DND-41 (cell line): Measurements from ENCODE around the gene CENPO.

Experiments
- ATAC-seq: fragments of 200-7000 bp; cut with Tn5 transposase; 3 replicates; pipeline ENCODE4 v1.9.1; 2021; ENCODE audit warnings: low read depth; ENCODE audit not compliant: insufficient read depth
- DNase-seq: peaks from one replicate; pipeline ENCODE4 v3.0.0-alpha.2; 2020
- H2AFZ ChIP-seq: 2 replicates; pipeline ENCODE4 v1.6.0; 2012; ENCODE audit warnings: low read depth, low read length
- H3K27ac ChIP-seq: 2 replicates; pipeline ENCODE4 v1.5.1; 2012; ENCODE audit warnings: low read length, inconsistent platforms
- H3K27me3 ChIP-seq: fragments of 200-600 bp; sonication (generic); 2 replicates; pipeline ENCODE4 v1.6.0; 2012; ENCODE audit warnings: low read length, mild to moderate bottlenecking, inconsistent platforms; ENCODE audit not compliant: insufficient read depth, poor library complexity
- H3K36me3 ChIP-seq: 2 replicates; pipeline ENCODE4 v1.5.1; 2012; ENCODE audit warnings: low read length, inconsistent platforms; ENCODE audit not compliant: insufficient read depth
- H3K4me1 ChIP-seq: 2 replicates; pipeline ENCODE4 v1.5.1; 2012; ENCODE audit warnings: mild to moderate bottlenecking, low read length; ENCODE audit not compliant: insufficient read depth
- H3K4me2 ChIP-seq: 2 replicates; pipeline ENCODE4 v1.6.0; 2012; ENCODE audit warnings: mild to moderate bottlenecking, moderate library complexity, low read length, inconsistent platforms; ENCODE audit not compliant: insufficient read depth
- H3K4me3 ChIP-seq, 2 experiments: fragments of 200-600 bp in 1 of 2; shearing (Covaris generic) in 1 of 2; 2 replicates each; pipeline ENCODE4 v1.5.1; 2012 to 2016; ENCODE audit warnings: inconsistent platforms in 2 of 2, low read length in 2 of 2, mild to moderate bottlenecking in 2 of 2, low read depth in 1 of 2, moderate library complexity in 1 of 2
- H3K79me2 ChIP-seq: 2 replicates; pipeline ENCODE4 v1.6.0; 2012; ENCODE audit warnings: low read length, inconsistent platforms; ENCODE audit not compliant: insufficient read depth
- H3K9ac ChIP-seq: 2 replicates; pipeline ENCODE4 v1.6.0; 2012; ENCODE audit warnings: low read depth, mild to moderate bottlenecking, inconsistent platforms, low read length, moderate library complexity
- H3K9me3 ChIP-seq: 2 replicates; pipeline ENCODE4 v1.5.1; 2012; ENCODE audit warnings: low read length, moderate library complexity, mild to moderate bottlenecking, inconsistent platforms; ENCODE audit not compliant: insufficient read depth, severe bottlenecking
- H4K20me1 ChIP-seq: 2 replicates; pipeline ENCODE4 v1.6.0; 2012; ENCODE audit warnings: low read length; ENCODE audit not compliant: insufficient read depth
- CTCF ChIP-seq: IDR thresholded peaks from 2 replicates; pipeline ENCODE4 v1.5.1; 2012; ENCODE audit warnings: borderline replicate concordance, low read length, moderate library complexity, mild to moderate bottlenecking; ENCODE audit not compliant: poor library complexity, severe bottlenecking; ENCODE audit errors: extremely low read depth
- EZH2 ChIP-seq: IDR thresholded peaks from 3 replicates; pipeline ENCODE4 v1.6.1; 2012; ENCODE audit warnings: borderline replicate concordance, low read depth, mild to moderate bottlenecking, moderate library complexity, low read length, inconsistent platforms; ENCODE audit not compliant: severe bottlenecking

Gene CENPO

GRCh38 chr2:24816404-24816803, 23.2 kb downstream of the CENPO start:
- TF ChIP-seq CTCF (no peak), EZH2 (no peak)
- no peak for ATAC-seq

GRCh38 chr2:24816884-24817283, 23.7 kb downstream of the CENPO start:
- Histone ChIP-seq H3K4me1 (no peaks in the 10 kb centered on the region), H3K27me3 (no peaks in the 10 kb centered on the region), H2AFZ (no peak overlapping the region), H3K4me3 (no peak overlapping the region), H3K27ac (no peak overlapping the region), H3K36me3 (peaks cover 99% of the 10 kb centered on the region), H3K9me3 (no peaks in the 10 kb centered on the region), H3K79me2 (peaks cover 45% of the 10 kb centered on the region), H4K20me1 (peaks cover 44% of the 10 kb centered on the region), H3K4me2 (no peak overlapping the region), H3K9ac (no peak overlapping the region)
- no peak for DNase-seq
- TF ChIP-seq CTCF = no peak
- no peak for TF ChIP-seq EZH2
- no peak for ATAC-seq

More at GRCh38 chr2:24816404-24816803, 23.2 kb downstream of the CENPO start:
- peaks cover 49% of the 10 kb centered on the region for H3K79me2 ChIP-seq
- no peak overlapping the region for H3K27ac ChIP-seq
- no peak for DNase-seq
- no peaks in the 10 kb centered on the region for H3K27me3 ChIP-seq
- no peaks in the 10 kb centered on the region for H3K9me3 ChIP-seq
- no peak overlapping the region for H3K4me3 ChIP-seq
- H2AFZ ChIP-seq = no peak overlapping the region
- H3K36me3 ChIP-seq = peaks cover 98% of the 10 kb centered on the region
- no peaks in the 10 kb centered on the region for H3K4me1 ChIP-seq
- no peak overlapping the region for H3K4me2 ChIP-seq
- no peak overlapping the region for H3K9ac ChIP-seq
- peaks cover 44% of the 10 kb centered on the region for H4K20me1 ChIP-seq

GRCh38 chr2:24818721-24819167, 25.5 kb downstream of the CENPO start:
- no peak overlapping the region for H2AFZ ChIP-seq
- TF ChIP-seq EZH2 (no peak), CTCF (no peak)
- no peaks in the 10 kb centered on the region for H3K4me1 ChIP-seq
- H3K9me3 ChIP-seq = no peaks in the 10 kb centered on the region
- peaks cover 31% of the 10 kb centered on the region for H3K79me2 ChIP-seq
- no peak overlapping the region for H3K27ac ChIP-seq
- H3K4me3 ChIP-seq = no peak overlapping the region
- no peak overlapping the region for H3K4me2 ChIP-seq
- ATAC-seq (no peak), DNase-seq (peak; percentile 4)
- no peak overlapping the region for H3K9ac ChIP-seq
- no peaks in the 10 kb centered on the region for H3K27me3 ChIP-seq
- H4K20me1 ChIP-seq = peaks cover 40% of the 10 kb centered on the region
- peaks cover 100% of the 10 kb centered on the region for H3K36me3 ChIP-seq
